ENCODE measurements around the gene RRP12. TPM values are rescaled to one million over a fixed set of nuclear protein-coding genes. Genes with fewer than 3 reads are reported as not detected.
A peak's percentile ranks its signal among the peaks of the same experiment; 100 is the strongest.
"Not testable (repeated sequence)": the region's sequence is repeated elsewhere in the genome, so short reads cannot be mapped to it uniquely, and the experiment has no call there.

RRP12 gene
- total and polyA plus RNA-seq, 12 donors: 13.3 to 56.9 (median 27.6) TPM

DNA sequence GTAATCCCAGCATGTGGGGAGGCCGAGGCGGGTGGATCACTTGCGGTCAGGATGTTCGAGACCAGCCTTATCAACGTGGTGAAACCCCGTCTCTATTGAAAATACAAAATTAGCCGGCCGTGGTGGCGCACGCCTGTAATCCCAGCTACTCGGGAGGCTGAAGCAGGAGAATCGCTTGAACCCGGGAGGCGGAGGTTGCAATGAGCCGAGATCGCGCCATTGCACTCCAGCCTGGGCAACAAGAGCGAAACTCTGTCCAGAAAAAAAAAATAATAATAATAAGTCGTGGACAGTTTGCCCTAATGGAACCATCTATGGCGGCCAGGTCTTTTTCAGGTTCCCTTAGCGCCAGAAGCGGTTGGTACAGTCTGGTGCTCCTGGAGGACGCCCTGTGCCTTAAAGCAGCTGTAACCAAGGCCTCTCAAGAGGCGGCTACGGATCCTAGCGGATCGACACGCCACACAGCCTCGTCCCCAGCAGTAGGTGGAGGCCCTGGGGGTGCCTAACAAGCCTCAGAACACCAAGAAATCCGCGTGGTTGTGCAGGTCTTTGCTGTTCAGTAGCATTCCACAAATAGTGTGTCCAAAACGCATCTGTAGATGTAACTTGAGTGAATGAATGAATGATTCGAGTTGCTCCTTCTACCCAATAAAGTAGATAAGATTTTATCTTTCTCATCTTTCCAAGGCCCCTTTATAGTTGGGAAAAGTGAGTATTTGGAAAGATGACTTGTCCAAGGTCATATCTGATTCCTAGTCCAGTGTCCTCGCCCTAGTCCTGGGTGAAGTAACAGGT, 25.8 kb upstream of the RRP12 start:
- 7 to 13% (median 9%) methylated on average over 28 to 34 of the region's 34 CpGs for WGBS, 4 donors
- intact Hi-C loops (cut with DNase I): no loop called here
- H3K27ac ChIP-seq: peak overlapping the region; percentile 82 to 95 (median 89)

DNA sequence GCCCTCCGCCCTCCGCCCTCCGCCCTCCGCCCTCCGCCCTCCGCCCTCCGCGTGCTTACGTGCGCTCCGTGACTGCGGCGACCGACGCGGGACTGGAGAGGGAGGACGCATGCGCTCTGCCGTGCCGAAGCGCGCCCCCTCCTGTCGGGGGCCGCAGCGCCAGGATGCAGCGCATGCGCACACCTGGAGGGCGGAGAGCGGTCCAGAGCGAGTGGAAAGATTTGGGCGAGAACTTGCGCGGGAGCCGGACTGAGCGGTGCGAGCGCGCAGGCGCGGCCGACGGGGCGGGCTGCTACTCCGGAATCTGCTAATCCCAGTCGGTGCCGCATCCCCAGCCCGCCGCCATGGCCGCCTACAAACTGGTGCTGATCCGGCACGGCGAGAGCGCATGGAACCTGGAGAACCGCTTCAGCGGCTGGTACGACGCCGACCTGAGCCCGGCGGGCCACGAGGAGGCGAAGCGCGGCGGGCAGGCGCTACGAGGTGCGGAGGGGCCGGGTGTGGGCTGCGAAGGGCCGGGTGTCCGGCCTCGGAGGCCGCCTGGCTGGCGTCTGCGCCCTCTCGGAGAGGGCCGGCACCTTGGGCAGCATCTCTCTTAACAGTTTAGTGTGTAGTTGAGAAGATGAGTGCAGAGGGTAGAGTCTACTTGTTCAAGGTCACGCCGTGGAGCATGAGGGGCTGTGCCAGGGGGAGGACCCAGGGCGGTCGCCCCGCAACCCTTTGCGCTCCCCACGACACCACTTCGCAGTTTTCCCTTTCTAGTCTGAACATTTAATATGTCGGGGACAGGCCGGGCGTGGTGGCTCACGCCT, 25.0 kb upstream of the RRP12 start, which contains the start of gene PGAM1:
PGAM1 (plus strand) TSS at position 228 of the 812 bp plus-strand sequence; CDS start at position 345, 117 bp downstream.
- DNase-seq: peak; percentile 95 to 97 (median 96)
- Histone ChIP-seq H3K9me3 (replicated peaks in 1 of 3) (no peaks in the 10 kb centered on the region), H3K4me3 (peak within 1 kb of the TSS; percentile 70 to 92 (median 87)), H3K4me1 (replicated peaks in 1 of 2) (peaks cover 12 to 52% of the 10 kb centered on the region in 2 donors), H3K27me3 (no peaks in the 10 kb centered on the region), H3K36me3 (replicated peaks in 1 of 2) (peaks cover 0 to 18% of the 10 kb centered on the region in 2 donors), H3K27ac (peak within 1 kb of the TSS; percentile 82 to 95 (median 89))
- WGBS, 4 donors: 0 to 1% (median 0%) methylated on average over 12 to 87 of the region's 90 CpGs
- TF ChIP-seq, protein P1, sequence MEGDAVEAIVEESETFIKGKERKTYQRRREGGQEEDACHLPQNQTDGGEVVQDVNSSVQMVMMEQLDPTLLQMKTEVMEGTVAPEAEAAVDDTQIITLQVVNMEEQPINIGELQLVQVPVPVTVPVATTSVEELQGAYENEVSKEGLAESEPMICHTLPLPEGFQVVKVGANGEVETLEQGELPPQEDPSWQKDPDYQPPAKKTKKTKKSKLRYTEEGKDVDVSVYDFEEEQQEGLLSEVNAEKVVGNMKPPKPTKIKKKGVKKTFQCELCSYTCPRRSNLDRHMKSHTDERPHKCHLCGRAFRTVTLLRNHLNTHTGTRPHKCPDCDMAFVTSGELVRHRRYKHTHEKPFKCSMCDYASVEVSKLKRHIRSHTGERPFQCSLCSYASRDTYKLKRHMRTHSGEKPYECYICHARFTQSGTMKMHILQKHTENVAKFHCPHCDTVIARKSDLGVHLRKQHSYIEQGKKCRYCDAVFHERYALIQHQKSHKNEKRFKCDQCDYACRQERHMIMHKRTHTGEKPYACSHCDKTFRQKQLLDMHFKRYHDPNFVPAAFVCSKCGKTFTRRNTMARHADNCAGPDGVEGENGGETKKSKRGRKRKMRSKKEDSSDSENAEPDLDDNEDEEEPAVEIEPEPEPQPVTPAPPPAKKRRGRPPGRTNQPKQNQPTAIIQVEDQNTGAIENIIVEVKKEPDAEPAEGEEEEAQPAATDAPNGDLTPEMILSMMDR (IDR thresholded peaks at IDR 0.05): peak; percentile 27 to 66 (median 42)
- TF ChIP-seq POLR2A (IDR thresholded peaks at IDR 0.05): peak; percentile 82 to 92
- intact Hi-C loops (cut with DNase I): no loop called here

More for the DNA sequence above, 25.8 kb upstream of the RRP12 start:
- DNase-seq: no peak
- H3K4me3 ChIP-seq: peak overlapping the region; percentile 70 to 92 (median 87)
- no peaks in the 10 kb centered on the region for H3K27me3 ChIP-seq
- TF ChIP-seq, protein P1 (IDR thresholded peaks at IDR 0.05): no peak
- TF ChIP-seq POLR2A (IDR thresholded peaks at IDR 0.05): no peak
- peaks cover 12 to 51% of the 10 kb centered on the region in 2 donors for H3K4me1 ChIP-seq (replicated peaks in 1 of 2)
- H3K36me3 ChIP-seq (replicated peaks in 1 of 2): peaks cover 0 to 26% of the 10 kb centered on the region in 2 donors
- no peaks in the 10 kb centered on the region for H3K9me3 ChIP-seq (replicated peaks in 1 of 3)

DNA sequence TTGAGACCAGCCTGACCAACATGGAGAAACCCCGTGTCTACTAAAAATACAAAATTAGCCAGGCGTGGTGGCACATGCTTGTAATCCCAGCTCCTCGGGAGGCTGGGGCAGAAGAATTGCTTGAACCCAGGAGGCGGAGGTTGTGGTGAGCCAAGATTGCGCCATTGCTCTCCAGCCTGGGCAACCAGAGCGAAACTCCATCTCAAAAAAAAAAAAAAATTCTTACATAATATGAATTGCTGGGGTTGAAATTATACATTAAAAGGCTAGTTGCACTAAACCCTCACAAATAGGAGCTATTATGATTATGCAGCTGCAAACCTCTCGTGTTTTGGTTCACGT, 22.6 kb upstream of the RRP12 start:
- intact Hi-C loops (cut with DNase I); H3K27me3 ChIP-seq; H3K9me3 ChIP-seq (replicated peaks in 1 of 3); H3K4me3 ChIP-seq; DNase-seq; H3K36me3 ChIP-seq (replicated peaks in 1 of 2): not testable (repeated sequence)
- WGBS, 4 donors: 75 to 83% (median 78%) methylated on average over 8 of the region's 8 CpGs
- peaks cover 18 to 53% of the 10 kb centered on the region in 2 donors for H3K4me1 ChIP-seq (replicated peaks in 1 of 2)
- H3K27ac ChIP-seq: peak overlapping the region in 3 of 5 donors; percentile 57 to 95 (median 70)

DNA sequence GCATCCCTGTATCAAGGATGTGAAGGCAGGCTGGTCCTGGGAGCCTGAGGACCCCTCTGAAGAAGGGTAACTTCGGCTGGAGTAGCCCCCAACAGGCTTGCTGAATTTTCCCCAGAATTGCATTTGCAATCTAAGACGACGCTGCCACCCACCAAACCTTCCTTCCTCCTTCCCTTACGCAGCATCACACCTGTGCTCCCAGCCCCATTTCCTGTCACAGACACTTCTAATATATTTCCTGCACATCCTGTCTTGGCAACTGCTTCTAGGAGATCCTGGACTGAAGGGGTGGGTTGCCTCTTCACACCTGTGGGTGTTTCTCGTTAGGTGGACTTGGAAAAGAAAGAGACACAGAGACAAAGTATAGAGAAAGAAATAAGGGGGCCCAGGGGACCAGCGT, 15.4 kb upstream of the RRP12 start:
- Histone ChIP-seq H3K27ac (no peak overlapping the region), H3K4me3 (no peak overlapping the region), H3K4me1 (replicated peaks in 1 of 2) (peaks cover 14 to 15% of the 10 kb centered on the region in 2 donors), H3K9me3 (replicated peaks in 1 of 3) (no peaks in the 10 kb centered on the region), H3K27me3 (no peaks in the 10 kb centered on the region), H3K36me3 (replicated peaks in 1 of 2) (no peaks in the 10 kb centered on the region)
- TF ChIP-seq, protein P1 (IDR thresholded peaks at IDR 0.05): no peak
- no peak for TF ChIP-seq POLR2A (IDR thresholded peaks at IDR 0.05)
- WGBS, 4 donors: 71 to 81% (median 80%) methylated on average over 6 of the region's 6 CpGs
- DNase-seq: no peak
- intact Hi-C loops (cut with DNase I): no loop called here
